Suppressor macrophage treated with lipopolysaccharide for 1 hour (primary cell): ENCODE results near the gene SLC25A45.
"Not testable (repeated sequence)": the region's sequence is repeated elsewhere in the genome, so short reads cannot be mapped to it uniquely, and the experiment has no call there.

Source experiments
- DNase-seq, 3 donors: peaks; one replicate each; pipeline ENCODE4 v3.0.0-alpha.2; 2020 to 2022

The SLC25A45 gene

GRCh38 chr11:65421794-65422632 lies 39.6 kb upstream of the SLC25A45 start:
- DNase-seq = peak; percentile 99

GRCh38 chr11:65420979-65421793 lies 38.7 kb upstream of the SLC25A45 start:
- DNase-seq = peak; percentile 95 to 99 (median 96)

- no peak for DNase-seq
Observed at GRCh38 chr11:65420506-65420905, 38.1 kb upstream of the SLC25A45 start.

GRCh38 chr11:65419772-65420481 lies 37.5 kb upstream of the SLC25A45 start:
- peak; percentile 82 to 92 (median 92) for DNase-seq

GRCh38 chr11:65419460-65419771 lies 37.0 kb upstream of the SLC25A45 start:
- peak in 2 of 3 donors; percentile 71 to 74 for DNase-seq

GRCh38 chr11:65418681-65419459 lies 36.4 kb upstream of the SLC25A45 start:
- DNase-seq = peak; percentile 95 to 98 (median 95)

GRCh38 chr11:65418431-65418680 lies 35.9 kb upstream of the SLC25A45 start:
- DNase-seq = no peak

- DNase-seq = peak; percentile 57 to 65 (median 57)
Observed at GRCh38 chr11:65417702-65418430, 35.4 kb upstream of the SLC25A45 start.

GRCh38 chr11:65416841-65417701 lies 34.6 kb upstream of the SLC25A45 start:
- DNase-seq = peak; percentile 59 to 73 (median 61)

GRCh38 chr11:65416341-65416824 lies 33.9 kb upstream of the SLC25A45 start:
- DNase-seq = peak; percentile 92 to 95 (median 95)

- peak; percentile 53 to 70 (median 69) for DNase-seq
Observed at GRCh38 chr11:65415499-65416340, 33.3 kb upstream of the SLC25A45 start.

GRCh38 chr11:65414776-65415498 lies 32.5 kb upstream of the SLC25A45 start:
- DNase-seq = no peak

- DNase-seq = not testable (repeated sequence)
Observed at GRCh38 chr11:65413077-65413664, 30.7 kb upstream of the SLC25A45 start.

- DNase-seq = no peak
Observed at GRCh38 chr11:65412271-65413076, 30.0 kb upstream of the SLC25A45 start.

- no peak for DNase-seq
Observed at GRCh38 chr11:65411681-65412070, 29.2 kb upstream of the SLC25A45 start.

GRCh38 chr11:65410936-65411680 lies 28.7 kb upstream of the SLC25A45 start:
- DNase-seq = no peak
